ENCODE results near the gene CCDC183.
A peak's percentile ranks its signal among the peaks of the same experiment; 100 is the strongest.
"Not testable (repeated sequence)": the region's sequence is repeated elsewhere in the genome, so short reads cannot be mapped to it uniquely, and the experiment has no call there.

CCDC183 gene

GRCh38 chr9:136803009-136803550, 6.9 kb downstream of the CCDC183 start:
- not testable (repeated sequence) for DNase-seq

- no peak for DNase-seq
These were observed 7.7 kb downstream of the CCDC183 start for GRCh38 chr9:136803551-136804508.

- DNase-seq: no peak
These were observed 8.5 kb downstream of the CCDC183 start for GRCh38 chr9:136804509-136805206.

- no peak for DNase-seq
These were observed 9.1 kb downstream of the CCDC183 start for GRCh38 chr9:136805207-136805740.

GRCh38 chr9:136806067-136806466, 9.9 kb downstream of the CCDC183 start:
- DNase-seq: no peak

- no peak for DNase-seq
These were observed 10.6 kb downstream of the CCDC183 start for GRCh38 chr9:136806631-136807201.

- DNase-seq: peak; percentile 84
These were observed 11.3 kb downstream of the CCDC183 start, which contains the start of gene RABL6 for GRCh38 chr9:136807281-136808074. Gene RABL6 (plus strand): TSS chr9:136807948. CDS start chr9:136808197, 249 bp downstream.

- peak; percentile 35 for DNase-seq
These were observed 12.1 kb downstream of the CCDC183 start for GRCh38 chr9:136808075-136808805.

- no peak for DNase-seq
These were observed 12.6 kb downstream of the CCDC183 start for GRCh38 chr9:136808806-136809158.

- DNase-seq: no peak
These were observed 18.7 kb downstream of the CCDC183 start for GRCh38 chr9:136814725-136815421.

GRCh38 chr9:136815422-136815782, 19.3 kb downstream of the CCDC183 start:
- DNase-seq: no peak

GRCh38 chr9:136820971-136821825, 25.1 kb downstream of the CCDC183 start:
- no peak for DNase-seq

- no peak for DNase-seq
These were observed 25.8 kb downstream of the CCDC183 start for GRCh38 chr9:136821826-136822544.

- DNase-seq: no peak
These were observed 27.3 kb downstream of the CCDC183 start for GRCh38 chr9:136823136-136824046.

GRCh38 chr9:136824496-136825225, 28.5 kb downstream of the CCDC183 start:
- DNase-seq: no peak

GRCh38 chr9:136825295-136826187, 29.4 kb downstream of the CCDC183 start:
- DNase-seq: no peak
